Stimulated activated CD4-positive, alpha-beta T cell treated with anti-CD3 and anti-CD28 coated beads, Interleukin-4, amount 100 ng/mL, for 4 hours (primary cell): ENCODE data around the gene ADCY5.

Experiments
- DNase-seq, 2 experiments: peaks; one replicate each; pipeline ENCODE4 v3.0.0-alpha.2; 2020

The ADCY5 gene

GRCh38 chr3:123405021-123405420 is 43.9 kb downstream of the ADCY5 start:
- no peak for DNase-seq

- no peak for DNase-seq
Observed at GRCh38 chr3:123404391-123404790, 44.5 kb downstream of the ADCY5 start.

GRCh38 chr3:123401836-123402530 is 46.9 kb downstream of the ADCY5 start:
- no peak for DNase-seq

- DNase-seq, result no peak
Observed at GRCh38 chr3:123400169-123400568, 48.7 kb downstream of the ADCY5 start.

GRCh38 chr3:123399653-123400052 is 49.2 kb downstream of the ADCY5 start:
- DNase-seq, result no peak

GRCh38 chr3:123397921-123398785 is 50.7 kb downstream of the ADCY5 start:
- no peak for DNase-seq

GRCh38 chr3:123397050-123397590 is 51.8 kb downstream of the ADCY5 start:
- no peak for DNase-seq

GRCh38 chr3:123396171-123397049 is 52.5 kb downstream of the ADCY5 start:
- no peak for DNase-seq

GRCh38 chr3:123395235-123395634 is 53.7 kb downstream of the ADCY5 start:
- DNase-seq, result no peak

- DNase-seq, result no peak
Observed at GRCh38 chr3:123394391-123395020, 54.4 kb downstream of the ADCY5 start.

- no peak for DNase-seq
Observed at GRCh38 chr3:123392871-123393620, 55.8 kb downstream of the ADCY5 start.

GRCh38 chr3:123392368-123392767 is 56.5 kb downstream of the ADCY5 start:
- DNase-seq, result no peak

GRCh38 chr3:123390865-123391600 is 57.9 kb downstream of the ADCY5 start:
- DNase-seq, result no peak

- no peak for DNase-seq
Observed at GRCh38 chr3:123389628-123389918, 59.3 kb downstream of the ADCY5 start.

GRCh38 chr3:123388811-123389627 is 59.9 kb downstream of the ADCY5 start:
- DNase-seq, result no peak

GRCh38 chr3:123388042-123388441 is 60.8 kb downstream of the ADCY5 start:
- no peak for DNase-seq

GRCh38 chr3:123387532-123387931 is 61.4 kb downstream of the ADCY5 start:
- DNase-seq, result no peak

- no peak for DNase-seq
Observed at GRCh38 chr3:123386477-123387040, 62.3 kb downstream of the ADCY5 start.

GRCh38 chr3:123385981-123386380 is 62.9 kb downstream of the ADCY5 start:
- DNase-seq, result no peak

GRCh38 chr3:123385499-123385898 is 63.4 kb downstream of the ADCY5 start:
- no peak for DNase-seq
